Thoracic aorta (tissue), 2 donors: ENCODE data around the gene KIF16B. TPM values are rescaled to one million over a fixed set of nuclear protein-coding genes. Genes with fewer than 3 reads are reported as not detected.
A peak's percentile ranks its signal among the peaks of the same experiment; 100 is the strongest.

Source experiments
- ATAC-seq: fragments of 150-250 bp; one replicate; pipeline ENCODE4 v1.8.0; 2017; ENCODE audit warnings: low read depth; ENCODE audit not compliant: insufficient number of reproducible peaks, low FRiP score
- DNase-seq: peaks from one replicate; pipeline ENCODE4 v3.0.0-alpha.2; 2020; ENCODE audit warnings: low spot score
- H3K27ac ChIP-seq, 2 donors: fragments of 200-600 bp; sonication (generic); 1 replicate in 1 of 2; 2 replicates in 1 of 2; pipeline ENCODE4 v1.5.1; 2016; ENCODE audit warnings: mild to moderate bottlenecking in 2 of 2, moderate library complexity in 2 of 2
- H3K27me3 ChIP-seq: fragments of 200-600 bp; sonication (generic); replicated peaks from 2 replicates; pipeline ENCODE4 v1.6.0; 2016; ENCODE audit warnings: mild to moderate bottlenecking; ENCODE audit not compliant: insufficient read depth
- H3K36me3 ChIP-seq: fragments of 200-600 bp; sonication (generic); one replicate; pipeline ENCODE4 v1.5.1; 2016
- H3K4me1 ChIP-seq, 2 donors: fragments of 200-600 bp; sonication (generic); 1 replicate in 1 of 2; 2 replicates in 1 of 2; pipeline versions ENCODE4 v1.5.1 to v1.6.0; 2016; ENCODE audit warnings: low read depth in 2 of 2, mild to moderate bottlenecking in 1 of 2; ENCODE audit not compliant: control insufficient read depth in 1 of 2
- H3K4me3 ChIP-seq: fragments of 200-600 bp; sonication (generic); 2 replicates; pipeline ENCODE4 v1.5.1; 2016; ENCODE audit warnings: mild to moderate bottlenecking
- H3K9me3 ChIP-seq: fragments of 200-600 bp; sonication (generic); 2 replicates; pipeline ENCODE4 v1.5.1; 2016
- total RNA-seq, 2 donors: library from RNA; depleted of rRNA; stranded (reverse); fragments of >200 nt; gene quantifications; one replicate each; pipeline versions ENCODE4 v1.1.0 to v1.2.3, GENCODE V29; 2016
- TF ChIP-seq, protein P1 (sequence below): fragments of 200-600 bp; sonication (generic); IDR thresholded peaks from one replicate; pipeline ENCODE4 v1.5.1; 2019; ENCODE audit warnings: antibody characterized with exemption

KIF16B gene
- total RNA-seq, 2 donors from 2014 or later: 16.5 to 21.3 TPM

DNA sequence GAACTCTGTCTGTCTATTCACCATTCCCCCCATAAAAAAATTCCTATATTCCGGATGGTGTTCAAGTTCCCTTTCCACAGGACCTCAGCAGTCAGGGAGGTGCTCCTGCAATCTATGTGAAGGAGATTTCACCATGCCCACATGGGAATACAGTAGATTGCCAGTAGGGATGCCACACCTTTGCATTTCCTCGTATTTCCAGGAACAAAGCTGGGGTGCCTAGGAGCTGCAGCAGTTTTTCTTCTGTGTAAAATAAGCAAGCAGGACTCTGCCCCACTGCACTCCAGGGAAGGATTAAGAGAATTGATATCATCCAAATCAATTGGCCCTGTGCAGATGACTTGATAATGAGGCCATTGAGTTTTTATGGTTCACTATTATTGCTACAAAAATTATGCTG lies 7.4 kb upstream of the KIF16B start:
- TF ChIP-seq, protein P1, sequence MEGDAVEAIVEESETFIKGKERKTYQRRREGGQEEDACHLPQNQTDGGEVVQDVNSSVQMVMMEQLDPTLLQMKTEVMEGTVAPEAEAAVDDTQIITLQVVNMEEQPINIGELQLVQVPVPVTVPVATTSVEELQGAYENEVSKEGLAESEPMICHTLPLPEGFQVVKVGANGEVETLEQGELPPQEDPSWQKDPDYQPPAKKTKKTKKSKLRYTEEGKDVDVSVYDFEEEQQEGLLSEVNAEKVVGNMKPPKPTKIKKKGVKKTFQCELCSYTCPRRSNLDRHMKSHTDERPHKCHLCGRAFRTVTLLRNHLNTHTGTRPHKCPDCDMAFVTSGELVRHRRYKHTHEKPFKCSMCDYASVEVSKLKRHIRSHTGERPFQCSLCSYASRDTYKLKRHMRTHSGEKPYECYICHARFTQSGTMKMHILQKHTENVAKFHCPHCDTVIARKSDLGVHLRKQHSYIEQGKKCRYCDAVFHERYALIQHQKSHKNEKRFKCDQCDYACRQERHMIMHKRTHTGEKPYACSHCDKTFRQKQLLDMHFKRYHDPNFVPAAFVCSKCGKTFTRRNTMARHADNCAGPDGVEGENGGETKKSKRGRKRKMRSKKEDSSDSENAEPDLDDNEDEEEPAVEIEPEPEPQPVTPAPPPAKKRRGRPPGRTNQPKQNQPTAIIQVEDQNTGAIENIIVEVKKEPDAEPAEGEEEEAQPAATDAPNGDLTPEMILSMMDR: no peak
- H3K27me3 ChIP-seq: no peaks in the 10 kb centered on the region
- no peak overlapping the region for H3K4me3 ChIP-seq
- no peak for ATAC-seq
- H3K9me3 ChIP-seq: no peaks in the 10 kb centered on the region
- DNase-seq: no peak
- H3K27ac ChIP-seq: no peak overlapping the region
- no peaks in the 10 kb centered on the region for H3K36me3 ChIP-seq
- H3K4me1 ChIP-seq: peaks cover 0 to 1% of the 10 kb centered on the region in 2 donors

DNA sequence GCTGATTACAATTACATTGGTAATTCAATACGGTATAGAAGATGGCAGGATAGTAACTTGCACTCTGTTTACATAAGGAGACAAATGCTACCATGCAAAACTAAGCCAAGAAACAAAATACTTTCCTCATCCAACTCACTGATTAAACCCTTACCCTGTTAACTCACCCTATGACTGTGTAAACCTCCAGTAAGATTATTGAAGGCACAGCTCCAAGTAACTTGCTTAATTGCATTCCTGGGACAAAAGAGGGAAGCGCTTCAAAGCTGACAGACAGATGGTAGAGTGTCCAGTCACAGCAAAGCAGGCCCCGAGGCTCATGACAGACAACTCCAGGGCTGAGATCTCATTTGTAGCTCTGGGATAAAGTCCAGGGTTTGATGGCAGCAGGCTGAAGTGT lies 6.9 kb upstream of the KIF16B start:
- DNase-seq (no peak), ATAC-seq (no peak)
- Histone ChIP-seq H3K4me1 (peaks cover 0 to 6% of the 10 kb centered on the region in 2 donors), H3K27me3 (no peaks in the 10 kb centered on the region), H3K9me3 (no peaks in the 10 kb centered on the region), H3K36me3 (no peaks in the 10 kb centered on the region), H3K27ac (no peak overlapping the region), H3K4me3 (no peak overlapping the region)
- TF ChIP-seq, protein P1: no peak

DNA sequence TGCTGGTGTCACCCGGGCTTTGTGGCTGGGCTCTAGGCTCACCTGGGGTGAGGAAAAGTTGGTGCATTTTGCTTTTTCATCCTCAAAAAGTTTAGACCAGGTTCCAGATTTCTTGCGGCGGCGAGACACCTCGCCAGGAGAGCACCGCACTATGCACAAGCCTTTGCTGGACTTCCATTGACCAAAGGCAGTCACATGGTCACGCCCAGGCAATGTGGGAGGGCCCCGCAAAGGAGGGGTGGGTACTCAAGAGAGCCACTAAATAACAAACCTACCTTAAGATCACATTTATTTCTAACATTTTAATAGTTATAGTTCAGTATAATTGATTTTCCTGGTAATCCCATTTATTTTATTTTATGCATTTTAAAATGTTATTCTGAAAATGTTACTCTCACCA lies 3.0 kb upstream of the KIF16B start:
- no peaks in the 10 kb centered on the region for H3K36me3 ChIP-seq
- no peaks in the 10 kb centered on the region for H3K27me3 ChIP-seq
- peaks cover 13 to 28% of the 10 kb centered on the region in 2 donors for H3K4me1 ChIP-seq
- DNase-seq (no peak), ATAC-seq (no peak)
- no peaks in the 10 kb centered on the region for H3K9me3 ChIP-seq
- TF ChIP-seq, protein P1: no peak
- H3K27ac ChIP-seq: no peak overlapping the region
- no peak overlapping the region for H3K4me3 ChIP-seq

DNA sequence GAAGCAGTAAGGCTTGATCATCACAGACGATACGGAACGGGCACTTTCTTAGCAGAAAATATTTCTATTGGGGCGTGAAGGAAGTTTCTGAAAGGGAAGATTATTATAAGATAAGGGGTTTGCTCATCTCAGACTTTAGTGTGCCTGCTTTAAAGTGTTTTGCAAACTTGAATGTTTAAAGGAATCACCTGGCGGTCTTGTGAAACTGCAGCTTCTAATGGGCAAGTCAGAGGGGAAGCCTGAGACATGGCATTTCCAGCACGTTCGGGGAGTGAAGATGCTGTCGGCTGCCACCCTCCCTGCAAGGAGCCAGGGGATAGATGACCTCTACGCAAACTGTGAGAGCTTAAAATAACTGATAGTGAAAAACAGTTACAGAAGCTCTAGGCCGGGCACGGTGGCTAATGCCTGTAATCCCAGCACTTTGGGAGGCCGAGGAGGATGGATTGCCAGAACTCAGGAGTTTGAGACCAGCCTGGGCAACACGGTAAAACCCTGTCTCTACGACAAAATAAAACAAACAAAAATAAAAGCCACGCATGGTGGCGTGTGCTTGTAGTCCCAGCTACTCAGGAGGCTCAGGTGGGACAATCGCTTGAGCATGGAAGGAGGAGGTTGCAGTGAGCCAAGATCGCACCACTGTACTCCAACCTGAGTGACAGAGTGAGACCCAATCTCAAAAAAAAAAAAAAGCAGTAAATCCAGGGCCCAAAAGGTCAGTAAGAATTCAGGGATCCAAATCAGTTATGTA lies 2.3 kb upstream of the KIF16B start:
- Histone ChIP-seq H3K4me3 (peak overlapping the region; percentile 89), H3K9me3 (no peaks in the 10 kb centered on the region), H3K27me3 (no peaks in the 10 kb centered on the region), H3K36me3 (no peaks in the 10 kb centered on the region), H3K4me1 (peaks cover 14 to 28% of the 10 kb centered on the region in 2 donors), H3K27ac (peak overlapping the region; percentile 24 to 51)
- TF ChIP-seq, protein P1: no peak
- ATAC-seq: no peak
- DNase-seq: no peak

DNA sequence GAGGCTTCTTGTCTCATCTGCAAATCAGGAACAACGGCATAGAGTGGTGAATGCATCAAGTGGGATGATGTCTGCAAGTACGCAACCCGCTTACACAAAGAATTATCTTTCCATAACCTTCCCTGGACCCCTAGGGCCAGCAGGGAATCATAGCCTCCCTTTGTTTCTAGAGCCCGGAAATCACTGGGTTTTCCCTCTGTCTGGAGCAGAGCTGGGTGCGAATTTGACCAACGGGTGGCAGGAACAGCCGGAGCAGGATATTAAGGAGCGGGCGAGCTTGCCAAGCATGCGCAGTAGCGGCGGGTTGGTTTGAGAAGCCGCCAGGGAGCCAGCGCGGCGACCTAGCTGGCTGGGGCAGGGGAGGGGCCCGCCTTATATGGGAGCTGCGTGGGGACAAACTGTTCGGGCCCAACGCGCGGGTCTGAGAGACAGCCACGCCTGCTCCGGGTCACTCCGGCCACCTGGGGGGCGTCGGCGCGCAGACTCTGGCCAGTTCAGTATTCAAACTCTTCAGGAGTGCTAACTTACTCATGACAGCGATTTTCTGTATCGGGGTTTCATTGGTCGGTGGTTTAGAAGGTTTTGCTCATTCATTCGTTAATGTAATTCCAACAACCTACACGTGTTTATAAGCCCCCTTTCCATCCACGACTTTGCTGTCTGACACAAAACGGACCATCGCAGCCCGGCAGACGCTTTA lies 1.6 kb upstream of the KIF16B start:
- DNase-seq: peak; percentile 53
- Histone ChIP-seq H3K4me1 (peaks cover 14 to 28% of the 10 kb centered on the region in 2 donors), H3K9me3 (no peaks in the 10 kb centered on the region), H3K27ac (peak overlapping the region; percentile 24 to 51), H3K36me3 (no peaks in the 10 kb centered on the region), H3K4me3 (peak overlapping the region; percentile 89), H3K27me3 (no peaks in the 10 kb centered on the region)
- ATAC-seq: peak; percentile 46
- TF ChIP-seq, protein P1: no peak
